GM12878 (cell line): Measurements from ENCODE around the gene SH2D6.

ENCODE experiments used
- EP300 ChIP-seq, 2 experiments: fragments of 150-350 bp in 1 of 2; IDR thresholded peaks; 2 replicates each; pipeline ENCODE4 v1.6.1; 2011 to 2012; ENCODE audit warnings: low read depth in 2 of 2, low read length in 2 of 2, borderline replicate concordance in 1 of 2, improper control_type of control experiment in 1 of 2, inconsistent platforms in 1 of 2; ENCODE audit not compliant: control insufficient read depth in 1 of 2
- FOXK2 ChIP-seq: fragments of 450-650 bp; IDR thresholded peaks from 2 replicates; pipeline ENCODE4 v1.6.1; 2017; ENCODE audit warnings: mild to moderate bottlenecking, moderate library complexity
- POU2F2 ChIP-seq: IDR thresholded peaks from 3 replicates; pipeline ENCODE4 v1.6.1; 2011; ENCODE audit warnings: low read depth, mild to moderate bottlenecking, low read length, borderline replicate concordance
- SIX5 ChIP-seq: IDR thresholded peaks from 2 replicates; pipeline ENCODE4 v1.6.1; 2011; ENCODE audit warnings: mild to moderate bottlenecking, low read depth, low read length, moderate library complexity; ENCODE audit not compliant: severe bottlenecking
- SMAD5 ChIP-seq: IDR thresholded peaks from 2 replicates; pipeline ENCODE4 v1.6.1; 2016; ENCODE audit warnings: antibody characterized with exemption, low read depth
- TF ChIP-seq, protein P1 (sequence below), 3 experiments: IDR thresholded peaks in 2 of 3; conservative IDR thresholded peaks in 1 of 3; 2 replicates each; pipeline ENCODE4 v1.5.1; 2011; ENCODE audit warnings: low read depth in 3 of 3, low read length in 3 of 3, mild to moderate bottlenecking in 3 of 3, control low read depth in 2 of 3, moderate library complexity in 2 of 3, inconsistent platforms in 1 of 3, mixed read lengths in 1 of 3; ENCODE audit not compliant: control insufficient read depth in 2 of 3, insufficient read depth in 1 of 3; ENCODE audit errors: extremely low read depth in 1 of 3
- TF ChIP-seq, protein P2 (sequence below): IDR thresholded peaks from 2 replicates; pipeline ENCODE4 v1.6.1; 2012; ENCODE audit warnings: low read depth, low read length, improper control_type of control experiment

GRCh38 chr2:85369500-85369899 is 49.0 kb upstream of the SH2D6 start:
- TF ChIP-seq, protein P1, sequence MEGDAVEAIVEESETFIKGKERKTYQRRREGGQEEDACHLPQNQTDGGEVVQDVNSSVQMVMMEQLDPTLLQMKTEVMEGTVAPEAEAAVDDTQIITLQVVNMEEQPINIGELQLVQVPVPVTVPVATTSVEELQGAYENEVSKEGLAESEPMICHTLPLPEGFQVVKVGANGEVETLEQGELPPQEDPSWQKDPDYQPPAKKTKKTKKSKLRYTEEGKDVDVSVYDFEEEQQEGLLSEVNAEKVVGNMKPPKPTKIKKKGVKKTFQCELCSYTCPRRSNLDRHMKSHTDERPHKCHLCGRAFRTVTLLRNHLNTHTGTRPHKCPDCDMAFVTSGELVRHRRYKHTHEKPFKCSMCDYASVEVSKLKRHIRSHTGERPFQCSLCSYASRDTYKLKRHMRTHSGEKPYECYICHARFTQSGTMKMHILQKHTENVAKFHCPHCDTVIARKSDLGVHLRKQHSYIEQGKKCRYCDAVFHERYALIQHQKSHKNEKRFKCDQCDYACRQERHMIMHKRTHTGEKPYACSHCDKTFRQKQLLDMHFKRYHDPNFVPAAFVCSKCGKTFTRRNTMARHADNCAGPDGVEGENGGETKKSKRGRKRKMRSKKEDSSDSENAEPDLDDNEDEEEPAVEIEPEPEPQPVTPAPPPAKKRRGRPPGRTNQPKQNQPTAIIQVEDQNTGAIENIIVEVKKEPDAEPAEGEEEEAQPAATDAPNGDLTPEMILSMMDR (IDR thresholded peaks at IDR 0.05 in 2 of 3, conservative IDR thresholded peaks at IDR 0.05 in 1 of 3; ENCODE audit: control insufficient read depth in 2 of 3, extremely low read depth in 1 of 3, insufficient read depth in 1 of 3, low read depth in 3 of 3, low read length in 3 of 3), result no peak
- no peak for TF ChIP-seq POU2F2
- no peak for TF ChIP-seq EP300 (IDR thresholded peaks at IDR 0.05; ENCODE audit: borderline replicate concordance in 1 of 2, control insufficient read depth in 1 of 2, low read depth in 2 of 2, low read length in 2 of 2)
- TF ChIP-seq FOXK2, result no peak
- TF ChIP-seq, protein P2, sequence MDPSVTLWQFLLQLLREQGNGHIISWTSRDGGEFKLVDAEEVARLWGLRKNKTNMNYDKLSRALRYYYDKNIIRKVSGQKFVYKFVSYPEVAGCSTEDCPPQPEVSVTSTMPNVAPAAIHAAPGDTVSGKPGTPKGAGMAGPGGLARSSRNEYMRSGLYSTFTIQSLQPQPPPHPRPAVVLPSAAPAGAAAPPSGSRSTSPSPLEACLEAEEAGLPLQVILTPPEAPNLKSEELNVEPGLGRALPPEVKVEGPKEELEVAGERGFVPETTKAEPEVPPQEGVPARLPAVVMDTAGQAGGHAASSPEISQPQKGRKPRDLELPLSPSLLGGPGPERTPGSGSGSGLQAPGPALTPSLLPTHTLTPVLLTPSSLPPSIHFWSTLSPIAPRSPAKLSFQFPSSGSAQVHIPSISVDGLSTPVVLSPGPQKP, result no peak
- TF ChIP-seq SIX5, result no peak
- no peak for TF ChIP-seq SMAD5
